Mesendoderm (in vitro differentiated cells): ENCODE measurements around the gene KCTD11.
"Not testable (repeated sequence)": the region's sequence is repeated elsewhere in the genome, so short reads cannot be mapped to it uniquely, and the experiment has no call there.

Source experiments
- DNase-seq: peaks from one replicate; pipeline ENCODE4 v3.0.0; 2013
- H2AK5ac ChIP-seq: 2 replicates; pipeline ENCODE4 v1.6.1; 2013; ENCODE audit warnings: low read length, inconsistent platforms
- H2BK120ac ChIP-seq: 2 replicates; pipeline ENCODE4 v1.6.1; 2013; ENCODE audit warnings: low read depth, mild to moderate bottlenecking, low read length, moderate library complexity, mixed read lengths
- H2BK15ac ChIP-seq: replicated peaks from 2 replicates; pipeline ENCODE4 v1.6.1; 2013; ENCODE audit warnings: low read depth, mild to moderate bottlenecking, moderate library complexity
- H2BK5ac ChIP-seq: 2 replicates; pipeline ENCODE4 v1.6.1; 2013; ENCODE audit warnings: low read length, inconsistent platforms
- H3K18ac ChIP-seq: 2 replicates; pipeline ENCODE4 v1.6.1; 2013; ENCODE audit warnings: mild to moderate bottlenecking, low read length, mixed read lengths
- H3K23ac ChIP-seq: one replicate; pipeline ENCODE4 v1.6.1; 2013; ENCODE audit warnings: low read length
- H3K27ac ChIP-seq: 2 replicates; pipeline ENCODE4 v1.5.1; 2013; ENCODE audit warnings: low read depth, mild to moderate bottlenecking, inconsistent platforms, low read length, moderate library complexity
- H3K27me3 ChIP-seq: 2 replicates; pipeline ENCODE4 v1.6.1; 2013; ENCODE audit warnings: low read length, control low read depth, mild to moderate bottlenecking, inconsistent platforms; ENCODE audit not compliant: insufficient read depth, poor library complexity
- H3K36me3 ChIP-seq: 2 replicates; pipeline ENCODE4 v1.6.1; 2013; ENCODE audit warnings: low read length, inconsistent platforms; ENCODE audit not compliant: control insufficient read depth, insufficient read depth
- H3K4ac ChIP-seq: one replicate; pipeline ENCODE4 v1.6.1; 2013; ENCODE audit warnings: low read depth, mild to moderate bottlenecking, low read length, moderate library complexity
- H3K4me1 ChIP-seq: 2 replicates; pipeline ENCODE4 v1.6.1; 2013; ENCODE audit warnings: low read depth, low read length, inconsistent platforms; ENCODE audit not compliant: control insufficient read depth
- H3K4me2 ChIP-seq: 2 replicates; pipeline ENCODE4 v1.6.1; 2013; ENCODE audit warnings: low read length
- H3K4me3 ChIP-seq: 2 replicates; pipeline ENCODE4 v1.5.1; 2013; ENCODE audit warnings: mild to moderate bottlenecking, low read length
- H3K56ac ChIP-seq: one replicate; pipeline ENCODE4 v1.6.1; 2013; ENCODE audit warnings: low read length
- H3K79me1 ChIP-seq: 2 replicates; pipeline ENCODE4 v1.6.1; 2013; ENCODE audit warnings: low read length, inconsistent platforms
- H3K79me2 ChIP-seq: 2 replicates; pipeline ENCODE4 v1.6.1; 2013; ENCODE audit warnings: mild to moderate bottlenecking, low read length; ENCODE audit not compliant: control insufficient read depth, insufficient read depth
- H3K9ac ChIP-seq: 2 replicates; pipeline ENCODE4 v1.6.1; 2013; ENCODE audit warnings: low read length, inconsistent platforms
- H4K5ac ChIP-seq: one replicate; pipeline ENCODE4 v1.6.1; 2013; ENCODE audit warnings: low read length
- H4K8ac ChIP-seq: one replicate; pipeline ENCODE4 v1.6.1; 2013; ENCODE audit warnings: low read depth, mild to moderate bottlenecking, control low read depth, low read length, moderate library complexity
- WGBS: extraction: QIAGEN DNeasy Blood & Tissue Kit; methylation state at CpG from one replicate; pipeline ENCODE4 v1.1.7; 2013; ENCODE audit warnings: low lambda C conversion rate, missing lambda C conversion rate; ENCODE audit not compliant: insufficient coverage; ENCODE audit errors: extremely low coverage; 5-methylcytosine and 5-hydroxymethylcytosine counted together

Gene KCTD11

GRCh38 chr17:7334938-7335538, 16.9 kb upstream of the KCTD11 start:
- WGBS: no CpG with 5 or more reads among the region's 3 CpGs
- no peak overlapping the region for H2BK15ac ChIP-seq
- no peak overlapping the region for H3K9ac ChIP-seq
- H2BK5ac ChIP-seq: no peak overlapping the region
- H3K4me2 ChIP-seq: no peak overlapping the region
- H3K4me3 ChIP-seq: no peak overlapping the region
- H3K4me1 ChIP-seq: peaks cover 5% of the 10 kb centered on the region
- no peak overlapping the region for H3K27ac ChIP-seq
- DNase-seq: no peak
- no peak overlapping the region for H3K23ac ChIP-seq
- no peak overlapping the region for H3K18ac ChIP-seq
- H3K4ac ChIP-seq: no peak overlapping the region
- no peaks in the 10 kb centered on the region for H3K79me2 ChIP-seq
- H2BK120ac ChIP-seq: no peak overlapping the region
- H2AK5ac ChIP-seq: no peak overlapping the region
- no peak overlapping the region for H4K8ac ChIP-seq
- H3K56ac ChIP-seq: no peak overlapping the region
- no peak overlapping the region for H4K5ac ChIP-seq
- H3K27me3 ChIP-seq: no peaks in the 10 kb centered on the region
- no peaks in the 10 kb centered on the region for H3K36me3 ChIP-seq
- no peaks in the 10 kb centered on the region for H3K79me1 ChIP-seq

DNA sequence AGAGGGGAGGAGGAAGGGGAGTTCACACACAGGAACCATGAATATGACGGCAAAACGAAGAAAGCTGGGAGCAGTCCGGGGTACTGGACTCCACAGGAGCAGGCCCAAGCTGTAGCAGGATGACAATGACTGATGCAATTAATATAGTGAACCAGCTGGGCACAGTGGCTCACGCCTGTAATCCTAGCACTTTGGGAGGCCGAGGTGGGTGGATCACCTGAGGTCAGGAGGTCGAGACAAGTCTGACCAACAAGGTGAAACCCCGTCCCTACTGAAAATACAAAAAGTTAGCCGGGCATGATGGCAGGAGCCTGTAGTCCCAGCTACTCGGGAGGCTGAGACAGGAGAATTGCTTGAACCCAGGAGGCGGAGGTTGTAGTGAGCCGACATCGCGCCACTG, 16.2 kb upstream of the KCTD11 start:
- H3K23ac ChIP-seq, H3K9ac ChIP-seq, H3K79me2 ChIP-seq, H3K18ac ChIP-seq, H2BK120ac ChIP-seq, H2AK5ac ChIP-seq, H3K4me1 ChIP-seq, H4K8ac ChIP-seq, H3K79me1 ChIP-seq, H4K5ac ChIP-seq, DNase-seq, H2BK5ac ChIP-seq, H3K27me3 ChIP-seq, H3K4me3 ChIP-seq, H3K27ac ChIP-seq, H3K4me2 ChIP-seq, H2BK15ac ChIP-seq, H3K4ac ChIP-seq, H3K36me3 ChIP-seq: not testable (repeated sequence)
- H3K56ac ChIP-seq: peak overlapping the region; percentile 7
- WGBS: no CpG with 5 or more reads among the region's 13 CpGs

DNA sequence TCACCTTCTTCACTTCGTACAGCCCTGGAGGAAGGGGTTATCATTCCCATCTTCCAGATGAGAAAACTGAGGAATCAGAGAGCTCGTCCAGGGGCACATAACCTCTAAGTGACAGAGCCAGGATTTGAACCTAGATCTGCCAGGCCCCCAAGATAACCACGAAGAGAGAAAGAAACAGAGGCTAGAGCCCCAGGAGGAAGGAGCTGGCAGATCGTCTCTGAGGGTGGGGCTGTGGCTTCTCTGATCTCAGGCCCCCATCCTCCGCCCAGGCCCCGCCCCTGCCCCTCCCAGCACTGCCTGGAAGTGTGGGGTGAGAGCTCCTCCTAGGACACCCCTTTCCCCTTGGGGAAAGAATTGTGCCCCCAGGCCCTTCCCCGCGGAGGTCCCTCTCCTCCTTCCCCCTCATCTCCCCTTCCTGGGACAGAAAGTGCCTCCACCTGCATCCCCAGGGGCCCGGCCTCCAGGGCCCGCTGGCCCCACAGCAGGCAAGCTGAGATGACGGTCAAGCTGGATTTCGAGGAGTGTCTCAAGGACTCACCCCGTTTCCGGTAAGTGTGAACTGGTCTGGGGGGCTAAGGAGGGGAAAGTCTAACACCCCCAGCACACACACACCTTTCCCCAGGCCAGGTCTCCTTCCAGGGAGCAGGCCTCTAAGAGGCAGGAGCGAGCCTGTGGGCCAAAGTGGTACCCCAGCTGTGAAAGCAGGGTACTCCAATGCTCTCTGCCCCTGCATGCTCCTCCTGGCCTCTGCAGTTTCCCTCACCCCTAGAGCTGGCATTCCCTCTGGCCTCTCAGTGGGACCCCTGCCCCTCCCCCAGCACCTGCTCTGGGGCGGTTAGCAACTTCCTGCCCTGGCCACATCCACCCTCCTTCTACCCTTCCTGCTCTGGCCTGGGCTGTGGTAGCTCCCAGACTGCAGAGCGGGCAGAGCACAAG, 15.5 kb upstream of the KCTD11 start, which contains the start of gene ACAP1:
TSS of gene ACAP1 (plus strand) at position 290 of the 936 bp plus-strand sequence. CDS start at position 496, 206 bp downstream.
- Histone ChIP-seq H3K27me3 (no peaks in the 10 kb centered on the region), H3K79me1 (no peaks in the 10 kb centered on the region), H2BK15ac (no peak within 1 kb of the TSS), H3K4me1 (peaks cover 5% of the 10 kb centered on the region), H3K4me2 (peak within 1 kb of the TSS; percentile 13), H3K56ac (peak within 1 kb of the TSS; percentile 73), H3K36me3 (no peaks in the 10 kb centered on the region), H4K8ac (no peak within 1 kb of the TSS), H3K4me3 (no peak within 1 kb of the TSS), H2BK5ac (peak within 1 kb of the TSS; percentile 43), H3K9ac (peak within 1 kb of the TSS; percentile 51), H3K27ac (peak within 1 kb of the TSS; percentile 38), H3K79me2 (no peaks in the 10 kb centered on the region), H4K5ac (no peak within 1 kb of the TSS), H3K18ac (peak within 1 kb of the TSS; percentile 3), H3K23ac (no peak within 1 kb of the TSS), H3K4ac (no peak within 1 kb of the TSS), H2BK120ac (no peak within 1 kb of the TSS), H2AK5ac (no peak within 1 kb of the TSS)
- WGBS: no CpG with 5 or more reads among the region's 17 CpGs
- peak; percentile 61 for DNase-seq

- WGBS: no CpG with 5 or more reads among the region's 7 CpGs
These were observed 14.4 kb upstream of the KCTD11 start for GRCh38 chr17:7337600-7337999.

GRCh38 chr17:7340179-7340578, 11.8 kb upstream of the KCTD11 start:
- H3K4me2 ChIP-seq: no peak overlapping the region
- WGBS: no CpG with 5 or more reads among the region's 2 CpGs
- no peak overlapping the region for H2BK120ac ChIP-seq

More at GRCh38 chr17:7337600-7337999, 14.4 kb upstream of the KCTD11 start:
- H2BK5ac ChIP-seq, H3K27me3 ChIP-seq, H2BK120ac ChIP-seq, H2BK15ac ChIP-seq, H3K4ac ChIP-seq, H3K4me1 ChIP-seq, H3K27ac ChIP-seq, H3K79me1 ChIP-seq, DNase-seq, H3K4me3 ChIP-seq, H2AK5ac ChIP-seq, H3K36me3 ChIP-seq, H3K9ac ChIP-seq, H3K23ac ChIP-seq, H4K8ac ChIP-seq, H4K5ac ChIP-seq, H3K4me2 ChIP-seq, H3K18ac ChIP-seq, H3K79me2 ChIP-seq: not testable (repeated sequence)
- H3K56ac ChIP-seq: peak overlapping the region; percentile 34

More at GRCh38 chr17:7340179-7340578, 11.8 kb upstream of the KCTD11 start:
- H2AK5ac ChIP-seq: no peak overlapping the region
- DNase-seq: no peak
- H3K4ac ChIP-seq: no peak overlapping the region
- peaks cover 5% of the 10 kb centered on the region for H3K4me1 ChIP-seq
- no peak overlapping the region for H3K23ac ChIP-seq
- H3K56ac ChIP-seq: no peak overlapping the region
- H2BK5ac ChIP-seq: no peak overlapping the region
- H3K79me2 ChIP-seq: no peaks in the 10 kb centered on the region
- no peak overlapping the region for H4K5ac ChIP-seq
- no peak overlapping the region for H3K4me3 ChIP-seq
- H3K9ac ChIP-seq: no peak overlapping the region
- no peaks in the 10 kb centered on the region for H3K79me1 ChIP-seq
- H2BK15ac ChIP-seq: no peak overlapping the region
- no peak overlapping the region for H3K27ac ChIP-seq
- no peaks in the 10 kb centered on the region for H3K36me3 ChIP-seq
- no peak overlapping the region for H3K18ac ChIP-seq
- no peaks in the 10 kb centered on the region for H3K27me3 ChIP-seq
- no peak overlapping the region for H4K8ac ChIP-seq
